BLaER1 (cell line): ENCODE data around the gene SPACA6.
A peak's percentile ranks its signal among the peaks of the same experiment; 100 is the strongest.

Source experiments
- H3K27ac ChIP-seq: shearing (Covaris generic); formaldehyde crosslinking; 2 replicates; pipeline ENCODE4 v1.8.1; 2022
- H3K27me3 ChIP-seq: shearing (Covaris generic); formaldehyde crosslinking; 2 replicates; pipeline ENCODE4 v1.8.1; 2022
- H3K36me3 ChIP-seq: shearing (Covaris generic); formaldehyde crosslinking; 2 replicates; pipeline ENCODE4 v1.8.1; 2022
- H3K4me1 ChIP-seq: shearing (Covaris generic); formaldehyde crosslinking; 2 replicates; pipeline ENCODE4 v1.8.1; 2022
- H3K4me2 ChIP-seq: shearing (Covaris generic); formaldehyde crosslinking; 2 replicates; pipeline ENCODE4 v1.8.1; 2022
- H3K4me3 ChIP-seq: shearing (Covaris generic); formaldehyde crosslinking; 2 replicates; pipeline ENCODE4 v1.8.1; 2022
- H3K9ac ChIP-seq: shearing (Covaris generic); formaldehyde crosslinking; 2 replicates; pipeline ENCODE4 v1.8.1; 2022
- H3K9me3 ChIP-seq: shearing (Covaris generic); formaldehyde crosslinking; 2 replicates; pipeline ENCODE4 v1.8.1; 2022
- H4K20me1 ChIP-seq: shearing (Covaris generic); formaldehyde crosslinking; 2 replicates; pipeline ENCODE4 v1.8.1; 2022
- Cebpa-rat ChIP-seq: shearing (Covaris generic); IDR thresholded peaks from 2 replicates; pipeline ENCODE4 v1.8.1; 2022

SPACA6 gene

DNA sequence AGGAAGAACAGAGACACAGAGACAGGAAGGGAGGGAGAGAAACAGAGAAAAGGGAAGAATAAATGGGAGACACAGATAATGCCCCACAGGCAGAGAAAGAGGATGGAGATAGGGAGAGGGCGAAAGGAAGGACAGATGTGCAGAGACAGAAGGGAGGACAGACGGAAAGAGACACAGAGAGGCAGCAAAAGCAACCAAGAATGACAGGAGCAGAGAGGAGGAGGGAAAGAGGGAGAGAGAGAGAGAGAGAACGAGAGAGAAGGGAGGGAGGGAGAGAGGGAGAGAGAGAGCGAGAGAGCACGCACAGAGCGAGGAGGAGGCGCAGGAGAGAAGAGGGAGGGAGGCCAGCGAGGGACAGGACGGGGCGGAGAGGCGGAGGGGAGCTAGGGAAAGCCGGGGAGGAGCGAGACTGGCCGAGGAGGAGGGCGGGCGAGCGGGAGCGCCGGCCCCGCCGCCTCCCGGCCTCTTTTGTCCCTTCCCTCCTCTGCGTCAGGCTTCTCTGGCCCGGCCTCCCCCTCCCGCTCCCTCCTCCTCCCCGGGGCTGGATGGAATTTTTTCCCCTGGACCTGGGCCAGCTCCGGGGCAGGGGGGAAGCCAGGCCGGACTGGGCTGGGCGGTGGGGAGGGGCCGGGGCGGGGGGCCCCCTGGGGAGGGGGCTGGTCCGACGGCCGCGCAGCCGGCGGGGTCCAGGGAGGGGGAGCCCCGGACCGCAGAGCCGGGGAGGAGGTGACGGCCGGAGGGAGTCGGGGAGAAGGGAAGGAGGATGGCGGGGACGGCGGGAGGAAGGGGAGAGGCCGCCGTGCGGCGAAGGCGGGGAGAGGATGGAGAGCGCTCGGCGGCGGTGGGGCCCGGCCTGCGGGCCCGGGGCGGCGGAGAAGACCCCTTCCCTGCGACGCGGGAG lies 4.2 kb upstream of the SPACA6 start:
- H3K27me3 ChIP-seq, result no peaks in the 10 kb centered on the region
- peaks cover 23% of the 10 kb centered on the region for H4K20me1 ChIP-seq
- H3K4me2 ChIP-seq, result peak overlapping the region; percentile 96
- H3K36me3 ChIP-seq, result peaks cover 19% of the 10 kb centered on the region
- H3K4me3 ChIP-seq, result peak overlapping the region; percentile 79
- peaks cover 34% of the 10 kb centered on the region for H3K4me1 ChIP-seq
- H3K27ac ChIP-seq, result peak overlapping the region; percentile 73
- H3K9ac ChIP-seq, result peak overlapping the region; percentile 83
- no peak for TF ChIP-seq Cebpa-rat
- no peaks in the 10 kb centered on the region for H3K9me3 ChIP-seq

DNA sequence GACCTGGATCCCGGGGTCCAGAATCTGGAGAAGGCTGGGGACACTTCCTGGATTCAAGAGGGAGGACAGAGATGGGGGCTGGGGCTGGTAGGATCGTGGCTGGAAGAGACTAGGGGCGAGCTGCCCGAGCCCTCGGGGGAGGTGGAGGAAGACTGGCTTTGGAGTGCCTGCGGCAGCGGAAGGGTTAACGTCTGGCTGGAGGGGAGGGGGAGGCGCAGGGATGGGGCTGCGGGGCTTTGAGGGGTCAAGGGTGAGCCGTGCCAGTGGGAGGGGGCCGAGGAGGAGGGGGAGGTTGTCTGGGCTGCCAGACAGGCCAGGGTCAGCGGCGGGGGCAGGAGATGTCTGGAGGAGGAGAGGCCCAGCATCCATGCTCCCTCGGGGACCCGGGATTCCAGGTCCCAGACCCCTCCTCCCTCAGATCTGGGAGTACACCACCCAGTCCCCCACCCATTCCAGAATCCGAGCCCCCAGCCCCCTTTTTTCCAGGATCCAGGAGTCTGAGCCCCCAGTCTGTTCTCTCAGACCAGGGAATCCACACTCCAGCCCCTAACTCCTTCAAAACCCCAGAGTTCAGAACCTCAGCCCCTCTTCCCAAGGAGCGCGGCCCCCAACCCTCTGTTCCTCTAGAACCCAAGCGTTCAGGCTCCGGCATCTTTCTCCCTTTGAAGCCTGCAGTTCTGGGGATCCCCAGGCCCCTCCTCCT lies 3.2 kb upstream of the SPACA6 start:
- peak overlapping the region; percentile 79 for H3K4me3 ChIP-seq
- H3K4me1 ChIP-seq, result peaks cover 34% of the 10 kb centered on the region
- H3K9ac ChIP-seq, result peak overlapping the region; percentile 83
- H3K27ac ChIP-seq, result peak overlapping the region; percentile 74
- no peaks in the 10 kb centered on the region for H3K9me3 ChIP-seq
- H4K20me1 ChIP-seq, result peaks cover 32% of the 10 kb centered on the region
- H3K27me3 ChIP-seq, result no peaks in the 10 kb centered on the region
- no peak for TF ChIP-seq Cebpa-rat
- H3K4me2 ChIP-seq, result peak overlapping the region; percentile 96
- H3K36me3 ChIP-seq, result peaks cover 29% of the 10 kb centered on the region

DNA sequence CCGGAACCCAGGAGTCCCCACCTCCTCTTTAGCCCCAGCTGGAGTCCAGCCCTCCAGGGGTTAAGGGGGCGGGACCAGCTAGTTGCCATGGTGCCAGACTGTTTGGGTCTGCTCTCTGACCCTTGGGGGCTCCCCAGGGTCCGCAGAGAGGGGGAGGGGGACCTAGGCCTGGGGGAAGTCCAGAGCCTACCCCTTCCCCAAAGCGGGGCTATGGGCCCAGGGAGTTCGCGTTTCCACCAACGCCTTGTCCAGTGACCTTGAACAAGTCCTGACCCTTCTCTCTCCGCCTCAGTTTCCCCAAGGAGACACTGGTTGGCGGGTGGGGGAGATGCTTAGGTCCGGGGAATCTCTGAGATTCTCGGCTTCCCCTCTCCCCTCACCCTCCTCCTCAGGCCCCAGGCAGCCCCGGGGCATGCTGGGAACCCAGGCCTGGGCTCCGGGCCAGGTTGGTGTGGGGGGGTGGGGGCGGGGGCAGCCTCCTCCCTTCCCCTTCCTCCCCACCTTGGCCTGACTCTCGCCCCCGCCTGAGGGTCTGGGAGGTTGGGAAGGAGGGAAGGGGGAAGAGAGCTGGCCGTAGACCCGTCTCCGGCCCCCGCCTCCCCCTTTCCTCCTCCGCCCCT lies 2.6 kb upstream of the SPACA6 start:
- Histone ChIP-seq H4K20me1 (peaks cover 39% of the 10 kb centered on the region), H3K27me3 (no peaks in the 10 kb centered on the region), H3K36me3 (peaks cover 36% of the 10 kb centered on the region), H3K4me2 (peak overlapping the region; percentile 96), H3K9me3 (no peaks in the 10 kb centered on the region), H3K9ac (peak overlapping the region; percentile 83), H3K27ac (peak overlapping the region; percentile 74), H3K4me3 (peak overlapping the region; percentile 79), H3K4me1 (peaks cover 34% of the 10 kb centered on the region)
- TF ChIP-seq Cebpa-rat, result no peak

DNA sequence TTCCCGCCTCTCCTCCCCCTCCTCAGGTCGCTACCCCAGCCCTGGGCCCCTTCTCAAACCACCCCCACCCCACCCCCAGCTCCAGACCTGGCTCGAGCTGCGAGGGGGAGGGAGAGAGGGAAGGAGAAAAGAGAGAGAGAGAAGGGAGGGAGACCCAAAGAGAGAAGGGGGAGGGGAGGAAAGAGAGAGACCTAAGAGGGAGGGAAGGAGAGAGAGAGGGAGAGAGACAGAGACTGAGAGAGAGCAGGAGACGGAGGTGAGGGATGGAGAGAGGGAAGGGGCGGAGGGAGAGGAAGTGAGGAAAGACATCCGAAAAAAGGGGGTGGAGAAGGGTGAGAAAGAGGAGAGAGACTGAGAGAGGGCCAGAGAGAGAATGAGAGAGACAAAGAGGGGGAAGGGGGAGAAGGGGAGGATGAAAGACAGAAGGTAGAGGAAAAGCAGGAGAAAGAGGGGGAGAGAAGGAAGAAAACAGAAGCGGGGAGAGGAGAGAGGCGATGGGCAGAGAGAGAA lies 2.0 kb upstream of the SPACA6 start:
- no peaks in the 10 kb centered on the region for H3K9me3 ChIP-seq
- H3K4me1 ChIP-seq, result peaks cover 34% of the 10 kb centered on the region
- TF ChIP-seq Cebpa-rat, result no peak
- peaks cover 41% of the 10 kb centered on the region for H3K36me3 ChIP-seq
- H3K27me3 ChIP-seq, result no peaks in the 10 kb centered on the region
- peak overlapping the region; percentile 96 for H3K4me2 ChIP-seq
- peak overlapping the region; percentile 74 for H3K27ac ChIP-seq
- H3K9ac ChIP-seq, result 0 out of 2 replicates have a peak overlapping the region, but pooled peaks have one; percentile 34
- H4K20me1 ChIP-seq, result peaks cover 45% of the 10 kb centered on the region
- H3K4me3 ChIP-seq, result peak overlapping the region; percentile 79

DNA sequence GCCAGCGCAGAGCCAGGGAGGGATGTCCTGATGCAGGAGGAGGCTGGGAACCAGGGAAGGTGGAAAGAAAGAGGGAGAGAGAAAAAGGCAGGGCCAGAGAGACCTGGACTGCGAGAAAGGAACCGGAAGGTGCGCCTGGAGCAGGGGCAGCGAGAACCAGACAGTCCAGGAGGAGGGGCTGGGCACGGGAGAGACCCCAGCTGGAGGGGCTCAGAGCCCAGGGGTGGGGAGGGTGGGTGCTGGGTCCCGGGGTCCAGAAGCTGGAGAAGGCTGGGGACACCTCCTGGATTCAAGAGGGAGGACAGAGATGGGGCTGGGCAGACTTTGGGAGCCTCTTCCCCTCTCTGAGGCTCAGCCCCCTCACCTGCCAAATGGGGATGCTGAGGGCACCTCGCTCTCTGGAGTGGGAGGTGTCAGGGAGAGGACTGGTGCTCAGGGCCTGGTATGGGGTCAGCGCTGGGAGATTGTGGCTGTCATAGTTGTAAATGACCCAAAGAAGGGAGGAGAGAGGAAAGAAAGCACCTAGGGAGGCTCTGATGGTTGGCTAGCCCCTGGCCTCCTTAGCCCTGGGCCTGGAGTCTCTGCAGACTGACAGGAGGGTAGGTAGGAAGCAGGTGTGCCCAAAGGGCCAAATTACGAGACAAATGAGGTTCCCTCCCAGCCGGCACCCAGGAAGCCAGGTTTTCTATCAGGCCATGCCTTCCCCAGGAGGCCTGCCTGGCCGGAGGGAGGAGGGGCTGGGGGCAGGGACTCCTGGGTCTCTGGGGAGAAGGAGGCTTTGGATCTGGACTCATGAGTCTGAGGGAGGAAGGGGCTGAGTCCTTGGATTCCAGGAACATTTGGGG lies 1.3 kb upstream of the SPACA6 start:
- peak overlapping the region; percentile 74 for H3K27ac ChIP-seq
- H3K4me2 ChIP-seq, result peak overlapping the region; percentile 96
- no peak for TF ChIP-seq Cebpa-rat
- H3K9ac ChIP-seq, result 0 out of 2 replicates have a peak overlapping the region, but pooled peaks have one; percentile 38
- H3K27me3 ChIP-seq, result no peaks in the 10 kb centered on the region
- peaks cover 48% of the 10 kb centered on the region for H3K36me3 ChIP-seq
- H4K20me1 ChIP-seq, result peaks cover 51% of the 10 kb centered on the region
- peak overlapping the region; percentile 79 for H3K4me3 ChIP-seq
- H3K9me3 ChIP-seq, result no peaks in the 10 kb centered on the region
- peaks cover 34% of the 10 kb centered on the region for H3K4me1 ChIP-seq

DNA sequence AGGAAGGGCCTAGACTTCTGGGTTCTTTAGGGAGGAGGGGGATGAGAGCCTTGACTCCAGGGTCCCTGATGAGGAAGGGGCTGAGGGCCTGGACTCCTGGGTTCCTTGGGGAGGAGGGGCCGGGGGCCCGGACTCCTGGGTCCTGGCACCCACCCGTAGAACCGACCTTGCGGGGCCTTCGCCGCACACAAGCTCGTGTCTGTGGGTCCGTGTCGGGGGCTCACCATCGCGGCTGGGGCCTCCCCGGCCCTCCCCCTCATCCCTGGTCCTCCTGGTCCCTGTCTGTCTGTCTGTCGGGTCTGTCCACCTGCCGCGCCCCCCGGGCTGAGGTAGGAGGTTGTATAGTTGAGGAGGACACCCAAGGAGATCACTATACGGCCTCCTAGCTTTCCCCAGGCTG lies 662 bp upstream of the SPACA6 start:
- Histone ChIP-seq H3K9me3 (no peaks in the 10 kb centered on the region), H3K9ac (0 out of 2 replicates have a peak overlapping the region, but pooled peaks have one; percentile 38), H3K27me3 (no peaks in the 10 kb centered on the region), H3K4me3 (no peak overlapping the region), H3K4me1 (peaks cover 32% of the 10 kb centered on the region), H3K36me3 (peaks cover 55% of the 10 kb centered on the region), H4K20me1 (peaks cover 58% of the 10 kb centered on the region), H3K4me2 (peak overlapping the region; percentile 96), H3K27ac (peak overlapping the region; percentile 44)
- TF ChIP-seq Cebpa-rat, result no peak

DNA sequence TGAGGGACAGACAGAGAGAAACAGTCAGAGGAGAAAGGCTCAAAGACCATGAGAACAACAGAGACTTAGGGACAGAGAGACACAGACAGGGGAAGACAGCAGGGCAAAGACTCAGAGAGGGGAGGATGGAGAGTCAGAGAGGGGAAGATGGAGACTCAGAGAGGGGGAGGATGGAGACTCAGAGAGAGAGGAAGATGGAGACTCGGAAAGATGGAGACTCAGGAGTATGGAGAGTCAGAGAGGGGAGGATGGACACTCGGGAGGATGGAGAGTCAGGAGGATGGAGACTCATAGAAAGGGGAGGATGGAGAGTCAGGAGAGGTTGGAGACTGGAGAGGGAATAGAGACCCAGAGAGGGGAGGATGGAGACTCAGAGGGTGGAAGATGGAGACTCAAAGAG lies 689 bp downstream of the SPACA6 start:
- no peak overlapping the region for H3K9ac ChIP-seq
- H3K4me2 ChIP-seq, result no peak overlapping the region
- TF ChIP-seq Cebpa-rat, result no peak
- peaks cover 58% of the 10 kb centered on the region for H4K20me1 ChIP-seq
- no peak overlapping the region for H3K4me3 ChIP-seq
- H3K27me3 ChIP-seq, result no peaks in the 10 kb centered on the region
- H3K9me3 ChIP-seq, result no peaks in the 10 kb centered on the region
- peaks cover 20% of the 10 kb centered on the region for H3K4me1 ChIP-seq
- peak overlapping the region; percentile 18; the same call in 1 of the 2 replicates for H3K27ac ChIP-seq
- H3K36me3 ChIP-seq, result peaks cover 68% of the 10 kb centered on the region

DNA sequence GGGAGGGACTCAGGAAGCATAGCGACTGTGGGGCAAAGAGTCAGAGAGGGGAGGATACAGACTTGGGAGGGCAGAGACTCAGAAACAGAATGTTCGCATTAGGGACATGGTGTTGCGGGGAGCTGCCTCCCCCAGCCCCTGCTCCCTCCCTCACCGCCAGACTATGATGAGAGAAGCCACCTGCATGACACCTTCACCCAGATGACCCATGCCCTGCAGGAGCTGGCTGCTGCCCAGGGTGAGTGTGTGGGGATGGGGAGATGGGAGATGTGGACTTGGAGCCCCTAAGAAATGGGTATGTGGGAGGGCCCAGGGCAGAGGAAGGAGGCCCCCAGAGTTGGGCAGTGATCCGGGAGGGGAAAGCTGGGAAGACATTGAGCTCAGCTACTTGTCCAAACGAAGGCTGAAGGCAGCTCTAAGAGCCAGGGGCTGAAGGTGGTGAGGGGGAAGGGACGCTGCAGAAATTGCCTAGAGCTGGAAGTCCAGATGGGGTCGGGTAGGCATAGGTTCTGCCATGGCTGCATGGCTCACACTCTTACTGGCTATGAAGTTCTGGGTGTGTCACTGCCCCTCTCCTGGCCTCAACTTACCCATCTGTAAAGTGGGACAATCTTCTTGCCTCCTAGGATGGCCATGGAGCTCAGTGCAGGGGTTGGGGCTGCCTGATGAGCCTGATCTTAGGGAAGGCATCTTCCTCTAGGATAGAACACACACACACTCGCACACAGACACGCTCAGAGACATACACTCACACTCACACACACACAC lies 1.4 kb downstream of the SPACA6 start:
- Histone ChIP-seq H3K36me3 (peaks cover 75% of the 10 kb centered on the region), H3K27me3 (no peaks in the 10 kb centered on the region), H3K4me1 (peaks cover 20% of the 10 kb centered on the region), H3K9ac (no peak overlapping the region), H3K4me2 (no peak overlapping the region), H3K4me3 (no peak overlapping the region), H3K9me3 (no peaks in the 10 kb centered on the region), H4K20me1 (peaks cover 63% of the 10 kb centered on the region), H3K27ac (no peak overlapping the region)
- no peak for TF ChIP-seq Cebpa-rat
